CD4-positive, alpha-beta T cell treated with Interleukin-15 for 4 hours (primary cell): ENCODE data around the gene CROCC2.

Source experiments
- DNase-seq: peaks from one replicate; pipeline ENCODE4 v3.0.0-alpha.2; 2020; ENCODE audit warnings: low spot score

The CROCC2 gene

GRCh38 chr2:240956171-240956934 is 50.2 kb downstream of the CROCC2 start:
- DNase-seq: no peak

GRCh38 chr2:240956935-240957655 is 51.0 kb downstream of the CROCC2 start:
- no peak for DNase-seq

- no peak for DNase-seq
Observed at GRCh38 chr2:240957656-240958365, 51.7 kb downstream of the CROCC2 start.

DNA sequence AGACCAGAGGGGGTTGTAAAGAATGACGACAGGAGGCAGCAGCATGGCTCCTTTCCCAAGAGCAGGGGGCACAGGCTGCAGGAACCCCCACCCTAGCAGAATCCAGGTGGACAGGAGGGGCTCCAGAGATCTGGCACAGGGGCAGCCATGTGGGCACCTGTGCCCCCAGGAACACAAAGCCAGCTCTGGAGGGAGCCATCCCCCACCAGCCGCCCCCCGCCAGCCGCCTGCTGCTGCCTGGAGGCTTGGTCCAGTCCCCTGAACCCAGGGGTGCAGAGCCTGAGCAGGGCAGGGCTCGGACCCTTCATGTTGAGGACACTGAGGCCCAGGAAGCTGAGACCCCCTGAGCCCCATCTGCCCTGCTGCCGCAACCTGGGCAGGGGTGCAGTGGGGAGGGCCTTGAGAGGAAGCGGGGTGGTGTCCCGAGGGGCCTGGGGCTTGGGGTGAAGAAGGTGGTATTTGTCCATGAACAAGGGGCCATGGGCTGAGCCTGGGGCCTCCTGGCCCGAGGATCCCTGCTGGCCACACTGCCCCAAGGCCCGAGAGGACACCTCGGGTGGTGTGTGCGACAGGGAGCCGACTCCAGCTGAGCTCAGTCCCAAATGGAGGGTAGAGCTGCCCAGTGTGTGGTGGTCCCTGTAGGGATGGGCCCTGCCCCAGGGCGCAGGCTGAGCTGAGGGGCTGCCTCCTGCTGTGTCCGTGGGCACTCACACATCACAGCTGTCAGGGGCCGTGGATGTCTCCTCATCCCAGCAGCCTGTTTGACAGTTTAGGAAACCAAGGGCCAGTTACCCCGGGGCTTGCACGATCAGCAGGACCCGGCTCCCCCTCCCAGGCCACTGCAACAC is 52.5 kb downstream of the CROCC2 start:
- DNase-seq: no peak

GRCh38 chr2:240959214-240959940 is 53.2 kb downstream of the CROCC2 start:
- no peak for DNase-seq

DNA sequence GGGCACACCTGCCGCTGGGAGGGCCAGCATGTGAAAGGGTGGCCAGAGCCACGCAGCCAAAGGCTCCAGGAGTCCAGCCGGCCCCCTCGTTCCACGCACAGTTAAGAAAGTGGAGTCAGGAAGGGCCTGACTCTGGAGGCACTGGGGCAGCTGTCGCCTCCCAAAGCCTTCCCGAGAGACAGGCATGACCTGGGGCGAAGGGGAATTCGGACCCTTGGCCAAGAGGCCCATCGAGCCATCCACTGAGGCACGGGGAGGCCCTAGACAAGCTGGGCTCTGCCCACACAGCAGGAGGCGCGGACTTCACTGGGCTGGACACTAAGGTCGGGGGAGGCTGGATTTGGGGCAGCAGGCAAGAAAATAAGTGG is 53.8 kb downstream of the CROCC2 start:
- no peak for DNase-seq

GRCh38 chr2:240960309-240960970 is 54.3 kb downstream of the CROCC2 start:
- no peak for DNase-seq

DNA sequence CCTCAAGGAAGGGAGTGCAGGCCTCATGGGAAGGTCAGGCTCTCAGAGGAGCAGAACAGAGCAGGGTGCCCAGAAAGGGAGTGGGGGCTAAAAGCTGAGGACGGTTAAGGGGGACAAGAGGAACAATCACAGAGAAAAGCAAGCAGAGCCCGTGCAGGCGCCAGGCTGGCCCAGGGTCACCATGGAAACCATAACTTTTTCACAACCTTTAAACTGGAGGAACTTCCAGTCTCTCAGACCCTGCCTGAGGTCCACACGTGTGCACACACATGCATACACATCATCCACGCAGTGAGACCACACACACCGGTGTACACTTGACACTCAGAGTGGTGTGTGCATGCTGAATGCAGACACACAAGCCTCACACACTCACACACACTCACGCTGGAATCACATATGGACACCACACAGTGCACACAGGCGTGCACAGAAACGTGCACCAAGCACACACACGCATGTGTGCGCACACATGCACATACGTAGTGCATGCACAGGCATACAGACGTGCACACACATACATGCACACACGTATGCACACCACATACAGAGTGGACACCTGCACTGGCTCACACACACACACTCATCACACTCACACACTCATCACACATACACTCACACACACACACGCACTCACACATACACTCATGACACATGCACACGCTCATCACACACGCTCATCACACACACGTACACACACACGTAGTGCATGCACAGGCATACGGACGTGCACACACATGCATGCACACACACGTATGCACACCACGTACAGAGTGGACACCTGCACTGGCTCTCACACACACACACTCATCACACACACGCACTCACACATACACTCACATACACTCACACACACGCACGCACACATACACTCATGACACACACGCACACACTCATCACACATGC is 55.1 kb downstream of the CROCC2 start:
- no peak for DNase-seq

DNA sequence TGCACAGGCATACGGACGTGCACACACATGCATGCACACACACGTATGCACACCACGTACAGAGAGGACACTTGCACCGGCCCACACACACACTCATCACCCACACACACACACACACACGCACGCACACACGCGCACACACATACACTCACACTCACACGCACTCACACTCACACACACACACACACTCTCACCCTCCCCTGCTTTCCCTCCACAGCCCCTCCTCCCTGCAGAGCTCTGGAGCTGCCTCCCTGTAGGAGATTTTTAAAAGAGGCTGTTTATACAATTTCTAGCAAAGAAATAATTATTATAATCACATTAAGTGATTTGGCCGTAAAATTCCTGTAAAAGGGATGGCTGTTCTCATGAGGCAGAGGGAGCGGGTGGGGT is 55.8 kb downstream of the CROCC2 start:
- DNase-seq: no peak

- DNase-seq: no peak
Observed at GRCh38 chr2:240962300-240963064, 56.3 kb downstream of the CROCC2 start.

DNA sequence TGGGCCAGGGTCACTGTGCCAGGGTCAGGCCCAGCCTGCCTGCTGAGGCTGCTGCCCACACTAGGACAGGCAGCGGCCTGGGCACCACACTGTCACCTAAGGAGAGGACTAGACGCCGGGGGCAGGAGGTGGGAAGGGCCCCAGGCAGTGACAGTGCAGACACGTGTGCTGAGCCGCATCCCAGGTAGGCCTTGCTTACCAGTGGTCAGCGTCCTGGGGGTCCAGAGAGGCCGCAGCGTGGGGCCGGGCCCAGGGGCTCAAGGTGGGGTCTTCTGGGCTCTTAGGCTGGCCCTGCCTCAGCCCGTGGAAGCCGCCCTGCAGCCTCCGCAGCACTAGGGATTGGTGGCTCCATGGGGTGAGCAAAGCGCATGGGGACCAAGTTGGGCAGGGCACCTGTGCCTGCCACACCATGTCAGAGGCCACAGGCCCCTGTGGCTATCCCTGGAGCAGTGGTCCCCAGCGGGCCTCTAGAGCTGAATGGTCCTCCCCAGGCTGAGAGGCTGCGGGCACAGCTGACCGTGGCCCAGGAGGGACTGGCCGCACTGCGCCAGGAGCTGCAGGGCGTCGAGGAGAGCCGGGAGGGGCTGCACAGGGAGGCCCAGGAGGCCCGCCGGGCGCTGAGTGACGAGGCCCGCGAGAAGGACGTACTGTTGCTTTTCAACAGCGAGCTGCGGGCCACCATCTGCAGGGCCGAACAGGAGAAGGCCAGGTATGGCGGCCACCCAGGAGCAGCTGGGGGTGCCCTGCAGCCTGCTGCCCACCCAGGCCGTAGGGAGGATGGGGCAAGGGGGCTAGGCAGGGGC is 57.1 kb downstream of the CROCC2 start:
- DNase-seq: no peak

- DNase-seq: no peak
Observed at GRCh38 chr2:240963868-240964703, 58.0 kb downstream of the CROCC2 start.

- no peak for DNase-seq
Observed at GRCh38 chr2:240964704-240965295, 58.7 kb downstream of the CROCC2 start.

GRCh38 chr2:240965296-240965904 is 59.3 kb downstream of the CROCC2 start:
- DNase-seq: no peak

DNA sequence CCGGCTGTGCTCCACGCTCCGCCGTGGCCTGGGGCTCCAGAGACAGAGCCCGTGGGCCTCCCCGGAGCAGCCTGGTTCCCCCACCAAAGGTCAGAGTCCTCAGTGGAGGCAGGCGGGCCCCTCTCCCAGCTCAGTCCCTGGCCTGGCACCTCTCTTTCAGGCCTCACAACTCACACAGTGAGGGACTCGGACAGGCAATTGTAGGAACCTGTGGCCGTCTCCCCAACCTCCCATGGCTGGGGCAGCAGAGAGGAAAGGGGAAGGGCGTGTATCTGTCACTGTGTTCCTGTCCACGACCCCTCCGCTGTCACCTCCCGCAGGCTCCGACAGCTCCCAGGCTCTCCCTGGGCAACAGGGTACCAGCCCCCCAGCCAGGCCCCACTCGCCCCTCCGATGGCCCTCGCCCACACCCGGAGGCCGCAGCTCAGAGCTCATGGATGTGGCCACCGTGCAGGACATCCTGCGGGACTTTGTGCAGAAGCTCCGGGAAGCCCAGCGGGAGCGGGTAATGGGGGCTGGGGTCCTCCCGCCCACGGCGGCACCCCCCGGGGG is 59.8 kb downstream of the CROCC2 start:
- no peak for DNase-seq

DNA sequence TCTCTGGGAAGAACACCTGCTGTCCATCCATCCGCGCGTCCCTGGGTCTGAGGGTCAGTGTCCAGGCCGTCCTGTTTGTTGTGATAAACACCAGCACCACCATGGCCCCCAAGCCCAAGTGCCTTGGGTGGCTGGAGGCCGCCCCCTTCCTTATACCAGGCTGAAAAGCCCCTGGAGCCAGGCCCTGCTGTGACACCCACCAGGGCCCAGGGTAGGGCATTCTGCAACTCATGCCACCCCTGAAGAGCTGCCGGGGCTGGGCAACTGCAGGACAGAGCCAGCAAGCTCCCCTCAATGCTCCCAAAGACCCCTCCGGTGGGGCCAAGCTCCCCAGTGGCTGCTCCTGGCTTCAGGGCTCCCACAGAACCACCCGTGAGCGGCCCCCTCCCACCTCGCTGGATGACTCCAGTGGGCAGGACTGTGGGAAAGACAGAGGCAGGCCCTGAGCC is 60.3 kb downstream of the CROCC2 start:
- DNase-seq: no peak
